ENCODE measurements around the gene COL28A1.

Gene COL28A1

DNA sequence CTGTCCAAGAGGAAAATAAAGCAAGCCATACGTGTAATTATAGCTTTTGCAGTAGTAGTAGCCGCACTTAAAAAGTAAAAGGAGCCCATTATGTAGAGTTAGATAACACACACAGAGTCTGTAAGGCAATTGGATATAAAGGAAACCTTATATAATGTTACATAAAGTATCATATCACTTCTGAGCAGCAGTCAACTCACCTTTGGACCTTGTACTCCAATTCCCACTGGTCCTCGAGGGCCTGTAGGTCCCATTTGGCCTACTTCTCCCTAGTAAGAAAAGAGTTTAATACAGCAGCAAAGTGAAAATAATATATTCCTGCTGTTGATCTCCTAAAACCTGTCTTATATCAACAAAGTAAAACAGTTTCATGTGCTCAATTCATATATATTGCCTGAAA lies 83.6 kb downstream of the COL28A1 start:
- DNase-seq: no peak

DNA sequence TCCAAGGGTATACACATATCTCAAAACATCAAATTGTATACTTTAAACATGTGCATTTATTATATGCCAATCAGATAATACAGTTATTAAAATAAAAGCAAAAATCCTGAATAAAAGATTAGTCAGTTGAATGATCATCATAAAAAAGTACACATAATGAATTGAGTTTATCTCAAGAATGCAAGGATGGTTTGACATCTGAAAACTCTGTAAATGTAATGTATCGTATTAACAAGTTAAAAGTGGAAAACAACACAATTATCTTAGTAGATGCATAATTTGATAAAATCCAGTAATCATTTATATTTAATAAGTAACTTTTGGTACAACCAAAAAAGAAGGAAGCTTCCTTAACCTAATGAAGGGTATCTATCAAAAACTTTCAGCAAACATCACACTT lies 86.6 kb downstream of the COL28A1 start:
- DNase-seq: no peak

DNA sequence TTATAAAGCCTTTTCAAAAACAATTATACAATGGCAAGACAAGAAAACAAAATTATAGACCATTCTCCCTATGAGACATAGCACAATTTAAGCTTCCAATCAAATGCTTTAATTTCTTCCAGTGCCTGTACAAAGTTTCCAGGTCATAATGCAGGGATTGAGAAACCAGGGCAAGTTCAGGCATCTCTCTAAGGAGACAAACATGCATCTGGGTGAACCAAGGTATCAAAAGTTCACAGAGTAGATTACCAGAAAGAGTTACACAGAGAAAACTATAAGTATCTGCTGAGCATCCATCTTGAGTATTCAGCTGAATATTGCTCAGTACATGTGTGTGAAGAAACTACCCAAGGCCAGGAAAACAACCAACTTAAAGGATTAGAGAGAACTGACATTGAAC lies 89.1 kb downstream of the COL28A1 start:
- DNase-seq: no peak

DNA sequence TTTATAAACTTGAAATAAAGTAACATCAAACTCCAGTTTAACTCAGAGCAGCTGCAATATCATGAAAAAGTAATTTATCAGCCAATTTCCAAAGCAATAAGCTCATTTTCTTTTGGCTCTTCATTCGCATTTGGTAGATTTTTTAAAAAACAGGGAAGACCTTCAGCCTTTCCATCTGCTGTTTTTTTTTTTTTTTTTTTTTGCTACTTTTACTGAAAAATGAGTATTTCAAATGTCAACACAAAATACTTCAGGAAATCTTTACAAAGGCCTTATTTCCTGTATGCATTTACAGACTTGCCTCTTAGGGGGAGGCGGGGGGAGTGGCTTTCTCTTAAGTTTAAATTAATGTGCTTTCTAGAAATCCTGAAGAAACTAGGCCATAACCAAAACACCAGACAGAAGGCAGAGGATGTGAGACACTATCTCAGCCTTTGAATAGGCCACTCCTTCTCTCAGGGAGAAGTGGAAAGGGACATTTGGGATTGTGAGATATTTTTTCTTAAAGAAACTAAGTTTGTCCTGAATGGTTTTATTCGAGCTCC lies 91.8 kb downstream of the COL28A1 start:
- no peak for DNase-seq

DNA sequence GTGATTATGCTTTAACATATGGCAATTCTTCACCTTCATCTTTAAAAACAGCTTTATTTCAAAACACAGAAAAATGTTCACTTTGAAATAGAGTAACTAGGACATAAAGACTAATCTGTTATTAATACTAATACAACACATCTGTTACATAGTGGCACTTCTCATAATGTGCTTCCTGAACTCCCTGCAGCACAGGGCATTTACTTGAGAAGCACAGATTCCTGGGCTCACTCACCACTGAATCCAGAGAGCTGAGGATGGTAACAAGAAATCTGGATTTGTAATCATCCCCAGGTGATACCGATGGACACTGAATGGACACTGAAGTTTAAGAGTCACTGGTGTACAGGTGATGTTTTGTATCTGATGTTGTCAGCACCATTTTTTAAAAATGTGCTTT lies 96.1 kb downstream of the COL28A1 start:
- no peak for DNase-seq

DNA sequence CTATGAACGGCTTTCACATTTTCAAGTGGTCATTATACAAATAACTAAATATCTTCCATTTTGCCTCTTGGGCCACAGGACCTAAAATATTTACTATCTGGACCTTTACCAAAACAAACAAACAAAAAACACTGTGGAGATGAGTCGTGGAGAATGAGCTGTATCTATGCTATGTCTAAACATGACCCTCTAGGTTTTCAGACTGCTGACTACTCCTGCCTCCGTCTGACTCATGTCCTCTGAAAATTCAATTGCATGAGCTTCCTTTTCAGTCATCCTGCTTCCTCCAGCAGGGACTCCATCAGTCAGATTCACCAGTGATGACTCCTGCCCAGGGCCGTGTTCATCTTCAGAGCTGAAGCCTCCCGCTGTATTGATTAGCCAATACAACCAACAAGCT lies 96.8 kb downstream of the COL28A1 start:
- DNase-seq: no peak

DNA sequence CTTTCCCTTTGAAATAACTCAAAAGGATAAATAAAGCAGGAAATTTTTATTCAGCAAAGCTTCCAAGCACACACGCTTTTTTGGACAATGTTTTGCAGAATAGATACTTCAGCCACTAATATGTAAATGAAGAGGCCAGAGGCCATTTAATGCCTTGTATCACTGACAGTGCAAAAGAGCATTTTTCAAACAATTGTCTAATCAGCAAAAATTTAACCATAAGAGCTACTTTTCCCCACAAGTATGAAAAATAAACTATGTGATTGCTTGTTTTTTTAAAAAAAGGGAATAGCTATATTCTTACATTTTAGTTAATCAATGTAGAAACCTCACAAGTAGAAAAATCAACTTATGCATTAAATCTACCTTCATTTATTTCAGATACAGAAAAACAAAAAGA lies 99.7 kb downstream of the COL28A1 start:
- no peak for DNase-seq

DNA sequence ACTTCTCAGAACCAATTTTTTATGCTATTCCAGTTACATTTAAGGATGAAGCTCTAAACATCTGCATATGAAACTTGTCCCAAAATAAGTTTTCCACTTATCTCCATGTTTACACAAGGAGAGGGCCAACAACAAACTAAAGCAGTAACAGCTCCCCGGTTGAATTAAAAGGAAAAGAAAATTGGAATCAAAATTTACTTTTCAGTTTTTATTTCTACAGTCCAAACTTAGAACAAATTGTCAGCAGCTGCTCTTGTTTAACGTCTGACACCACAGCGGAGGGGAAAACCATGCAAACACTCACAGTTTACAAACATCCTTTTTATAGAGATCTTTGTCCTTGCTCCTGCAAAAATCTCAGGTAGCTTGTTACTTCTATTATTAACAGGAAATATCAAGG lies 101.3 kb downstream of the COL28A1 start:
- DNase-seq: no peak

DNA sequence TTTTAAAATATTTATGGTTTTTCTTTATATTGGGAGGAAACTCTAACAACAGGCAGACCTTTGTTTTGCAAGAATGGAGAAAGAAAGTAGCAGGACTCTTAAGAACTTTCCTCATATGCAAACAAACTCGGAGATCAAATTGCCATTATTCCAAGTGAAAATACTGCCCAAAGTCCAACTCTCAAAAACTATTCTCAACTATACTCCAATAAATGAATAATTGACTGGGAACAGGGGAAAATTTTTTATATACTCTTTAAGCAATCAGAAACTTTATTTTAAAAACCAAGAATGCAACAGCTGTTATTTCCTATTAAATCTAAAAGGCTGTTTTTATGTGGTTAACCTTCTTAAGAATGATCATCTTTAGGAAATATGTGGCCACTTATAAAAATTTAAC lies 101.9 kb downstream of the COL28A1 start:
- DNase-seq: no peak

DNA sequence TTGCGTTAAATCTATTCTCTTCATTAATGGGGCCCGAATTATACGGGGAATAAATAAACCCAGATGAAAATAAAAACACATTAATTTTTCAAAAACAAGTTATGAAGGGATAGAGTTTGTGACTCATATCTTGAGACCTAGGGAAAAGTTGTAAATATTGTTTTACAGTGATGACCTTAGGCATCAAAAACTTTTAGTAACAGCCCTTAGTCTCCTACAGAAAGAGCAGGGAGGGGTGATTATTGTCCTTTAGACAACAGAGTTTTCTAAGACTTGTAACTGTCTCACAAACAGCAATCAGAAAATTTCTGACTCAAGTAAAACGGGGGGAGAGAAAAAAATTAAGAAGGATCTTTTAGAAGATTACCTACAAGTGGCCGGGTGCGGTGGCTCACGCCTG lies 102.7 kb downstream of the COL28A1 start:
- no peak for DNase-seq

DNA sequence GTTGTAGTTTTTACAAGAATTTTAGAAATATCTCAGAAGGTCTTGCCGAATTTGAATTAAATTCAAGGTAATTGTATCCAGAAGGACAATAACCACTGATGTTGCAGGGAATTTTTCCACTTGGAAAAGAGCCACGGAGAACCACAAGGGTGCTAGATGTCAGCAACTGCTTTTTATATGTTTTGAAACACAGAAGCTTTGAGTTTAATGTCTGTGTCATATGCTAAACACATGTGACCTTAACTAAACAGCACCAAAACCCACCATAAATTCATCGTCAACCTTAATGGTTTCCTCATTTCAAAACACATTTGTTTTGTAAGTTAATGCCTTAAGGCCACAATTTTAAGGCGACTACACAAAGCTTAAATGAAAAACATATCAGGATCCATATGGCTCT lies 106.9 kb downstream of the COL28A1 start:
- no peak for DNase-seq

DNA sequence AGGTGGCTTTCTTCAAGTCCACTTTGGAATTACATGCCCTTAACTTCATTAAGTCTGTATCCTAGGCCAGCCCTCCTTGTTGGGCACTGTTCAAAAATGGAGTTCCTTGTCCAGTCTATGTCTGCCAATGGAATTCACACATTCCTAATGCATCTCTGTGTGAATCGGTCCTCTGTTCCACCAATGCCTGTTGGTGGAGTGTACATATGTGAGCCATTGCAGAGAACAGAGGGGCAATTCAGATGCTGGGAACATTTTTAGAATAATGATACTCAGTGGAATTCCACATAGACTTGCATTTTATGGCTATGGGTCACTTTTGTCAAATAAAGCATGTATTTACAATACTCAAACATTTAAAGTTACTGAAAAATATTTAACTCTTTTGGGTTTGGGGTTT lies 108.3 kb downstream of the COL28A1 start:
- no peak for DNase-seq

DNA sequence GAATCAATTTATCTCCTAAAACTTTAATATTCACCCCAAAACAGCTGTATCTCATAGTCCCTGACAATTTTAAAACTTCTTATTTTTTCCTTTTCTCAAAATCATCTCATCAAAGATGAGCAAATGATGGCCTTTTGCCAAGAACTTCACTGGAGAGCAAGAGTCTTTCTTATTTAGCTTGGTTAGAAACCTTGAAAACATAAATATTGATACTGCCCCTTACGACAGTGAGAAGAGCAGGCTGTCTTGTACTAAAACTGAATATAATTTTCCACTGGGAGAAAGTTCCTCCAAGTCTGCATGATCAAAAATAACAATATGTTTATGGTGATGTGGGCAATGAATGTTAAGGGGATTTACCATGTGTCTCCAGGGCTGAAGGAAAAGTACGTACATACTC lies 109.0 kb downstream of the COL28A1 start:
- DNase-seq: no peak

DNA sequence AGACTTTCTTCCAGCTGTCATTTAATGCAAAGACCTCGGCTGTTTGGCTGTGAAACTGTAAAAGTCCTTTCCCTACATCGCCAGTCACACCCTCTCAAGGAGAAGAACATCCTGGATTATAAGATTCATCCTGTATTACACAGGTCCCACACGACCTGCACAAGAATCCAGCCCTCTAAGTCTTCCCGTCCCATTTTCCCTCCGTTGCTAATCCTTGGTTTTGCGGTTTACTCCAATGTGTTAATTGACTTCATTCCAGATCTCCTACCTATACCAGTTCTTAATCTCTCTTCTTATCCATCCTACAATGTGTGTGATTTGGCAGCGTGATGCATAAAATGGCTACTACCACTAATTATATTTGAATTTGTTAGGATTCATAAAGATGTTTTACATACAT lies 110.4 kb downstream of the COL28A1 start:
- no peak for DNase-seq

DNA sequence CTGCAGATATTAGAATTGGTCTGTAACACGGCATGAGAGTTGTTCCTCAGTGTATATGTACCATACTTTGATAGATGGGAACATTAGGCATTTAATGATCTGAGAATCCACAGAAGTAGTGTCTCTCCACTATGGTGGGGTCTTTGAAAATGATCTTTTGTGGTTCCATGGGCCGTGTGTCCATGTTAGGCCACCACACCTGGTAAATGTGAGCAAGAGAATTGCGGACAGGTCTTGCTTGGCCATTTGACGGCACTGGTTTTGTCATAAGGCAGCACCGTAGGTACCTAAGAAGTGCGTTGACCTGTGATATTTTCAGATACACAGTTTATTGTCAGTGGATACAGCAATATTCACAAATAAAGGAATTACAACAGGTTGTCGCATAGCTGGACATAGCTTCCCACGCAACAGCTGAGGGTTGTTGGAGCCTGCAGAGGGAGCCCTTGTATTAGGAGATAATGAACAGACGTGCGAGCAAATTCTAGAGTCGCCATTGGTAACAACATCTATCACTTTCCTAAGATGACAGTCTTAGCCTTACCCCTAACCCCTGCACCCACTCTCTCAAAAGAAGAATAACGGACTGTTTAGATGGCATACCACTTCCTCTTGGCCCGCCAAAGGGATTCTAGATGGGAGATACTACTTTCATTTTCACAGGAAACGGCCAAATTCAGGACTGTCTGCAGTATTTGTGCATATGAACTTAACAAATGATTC lies 111.4 kb downstream of the COL28A1 start:
- peak; percentile 42 to 50 for DNase-seq

DNA sequence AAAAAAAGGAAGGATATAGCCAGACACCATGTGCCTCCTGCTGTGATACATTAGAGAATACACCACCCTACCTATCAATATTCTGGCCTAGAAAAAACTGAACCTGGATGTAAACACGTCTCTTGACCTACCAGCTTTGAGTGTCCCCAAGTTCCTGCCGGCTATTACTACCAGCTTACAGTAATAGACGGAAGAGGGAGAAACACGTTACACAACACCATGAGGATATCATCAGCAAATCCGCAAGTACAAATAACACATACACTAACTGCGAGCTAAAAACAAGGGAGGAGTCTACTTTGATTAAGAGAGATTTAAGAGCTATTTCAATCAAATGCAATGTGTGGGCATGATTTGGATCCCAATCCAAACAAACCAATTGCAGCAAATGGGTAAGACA lies 113.0 kb downstream of the COL28A1 start:
- no peak for DNase-seq

DNA sequence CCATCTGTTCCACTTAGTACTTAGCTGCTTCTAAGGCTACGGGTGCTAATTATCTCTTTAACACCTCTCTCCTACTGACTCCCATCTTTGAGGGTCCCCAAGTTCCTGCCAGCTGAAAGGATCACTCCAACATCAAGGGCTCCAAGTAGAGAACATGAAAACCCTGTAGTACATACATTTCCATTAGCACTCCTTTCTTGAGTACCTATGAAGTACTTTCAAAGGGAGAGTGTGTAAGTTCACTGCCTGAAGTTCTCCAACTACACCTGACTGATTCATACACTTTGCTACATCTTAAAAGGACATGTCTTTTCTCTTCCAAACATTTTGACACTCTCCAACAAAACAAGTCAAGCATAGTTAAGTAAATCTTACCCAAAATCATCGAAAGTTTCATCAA lies 113.8 kb downstream of the COL28A1 start:
- DNase-seq: no peak

DNA sequence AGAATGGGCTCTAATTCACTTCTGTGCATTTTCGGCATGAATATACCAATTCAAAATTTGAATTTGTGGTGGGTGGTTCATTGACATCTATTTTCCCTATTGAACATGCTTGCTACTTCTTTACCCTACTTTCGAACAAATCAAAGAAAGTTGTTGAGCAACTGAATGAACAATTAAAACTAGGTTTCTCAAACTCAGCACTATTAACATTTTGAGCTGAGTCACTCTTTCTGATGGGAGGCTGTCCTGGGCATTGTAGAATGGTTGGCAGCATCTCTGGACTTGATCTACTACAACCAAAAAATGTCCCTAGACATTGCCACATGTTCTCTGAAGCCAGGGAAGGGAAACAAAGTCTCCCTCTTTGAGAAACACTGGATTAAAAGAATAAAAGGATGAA lies 116.7 kb downstream of the COL28A1 start:
- DNase-seq: no peak

DNA sequence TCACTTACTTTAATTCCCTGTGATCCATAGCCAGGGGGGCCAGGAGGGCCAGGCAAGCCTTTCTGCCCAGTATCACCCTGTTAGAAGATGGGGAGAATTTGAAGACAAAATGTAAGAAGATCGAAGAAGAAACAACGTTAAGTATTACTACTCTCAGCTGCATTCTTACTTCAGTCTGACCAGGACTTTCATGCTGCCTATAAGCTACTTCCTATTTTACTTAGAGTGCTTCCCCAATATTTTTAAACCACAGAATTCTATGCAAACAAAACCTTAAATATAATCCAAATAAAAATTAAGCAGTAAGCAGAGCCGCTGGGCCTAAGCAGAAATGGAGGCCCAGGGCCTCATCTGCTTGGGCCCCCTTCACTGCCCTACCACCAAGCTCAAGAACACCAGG lies 117.8 kb downstream of the COL28A1 start:
- no peak for DNase-seq

DNA sequence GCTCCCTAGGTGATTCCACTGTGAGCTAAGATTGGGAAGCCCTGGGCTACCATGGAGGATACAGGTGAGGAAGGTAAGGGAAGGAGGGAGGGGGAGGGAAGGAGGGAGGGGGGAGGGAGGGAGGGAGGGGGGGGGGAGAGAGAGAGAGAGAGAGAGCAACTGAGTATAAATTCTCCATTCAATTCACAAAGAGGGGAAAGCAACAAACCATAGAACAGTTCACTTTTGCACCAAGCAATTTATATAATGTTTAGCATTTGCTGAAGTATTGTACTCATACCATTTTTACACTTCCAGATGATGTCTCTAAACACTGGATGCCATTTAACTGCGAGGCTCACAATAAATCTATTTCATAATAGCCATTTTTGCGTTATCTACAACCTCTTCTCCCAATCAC lies 118.3 kb downstream of the COL28A1 start:
- no peak for DNase-seq

DNA sequence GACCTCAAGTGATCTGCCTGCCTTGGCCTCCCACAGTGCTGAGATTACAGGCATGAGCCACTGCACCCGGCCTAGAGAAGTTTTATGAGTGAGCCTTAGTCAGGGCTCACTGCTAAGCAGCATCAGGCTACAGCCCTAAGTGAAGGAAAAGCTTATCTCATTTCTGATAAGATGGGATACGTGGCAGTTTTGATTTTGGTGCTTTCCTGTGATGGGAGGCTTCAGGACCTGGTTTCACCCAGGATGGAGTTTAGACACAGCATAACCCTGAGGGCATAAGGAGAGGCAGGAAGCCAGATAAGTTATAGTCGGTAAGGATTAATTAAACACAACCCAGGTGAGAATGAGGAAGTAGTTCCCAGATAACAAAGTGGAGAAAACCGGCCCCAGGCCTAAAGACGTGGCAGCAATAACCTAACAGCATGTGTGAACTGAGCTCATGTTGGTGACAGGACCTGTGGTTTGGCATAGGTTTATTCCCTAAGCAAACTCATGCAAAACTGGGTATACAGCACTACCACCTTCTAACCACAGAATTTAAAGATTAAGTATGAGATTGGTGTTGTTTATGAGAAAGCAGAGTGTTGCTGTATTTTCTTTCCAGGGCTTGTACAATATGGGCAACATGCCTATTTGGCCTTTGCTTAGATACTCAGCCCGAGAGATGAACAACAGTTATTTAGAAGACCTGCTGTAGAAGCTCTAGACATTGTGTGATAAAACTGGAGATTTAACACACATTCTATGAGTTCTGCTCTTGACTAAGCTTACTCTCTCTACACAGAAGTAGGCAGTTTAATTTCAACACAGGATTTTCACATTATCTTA lies 119.4 kb downstream of the COL28A1 start:
- peak in 1 of 2 donors; percentile 17 for DNase-seq

DNA sequence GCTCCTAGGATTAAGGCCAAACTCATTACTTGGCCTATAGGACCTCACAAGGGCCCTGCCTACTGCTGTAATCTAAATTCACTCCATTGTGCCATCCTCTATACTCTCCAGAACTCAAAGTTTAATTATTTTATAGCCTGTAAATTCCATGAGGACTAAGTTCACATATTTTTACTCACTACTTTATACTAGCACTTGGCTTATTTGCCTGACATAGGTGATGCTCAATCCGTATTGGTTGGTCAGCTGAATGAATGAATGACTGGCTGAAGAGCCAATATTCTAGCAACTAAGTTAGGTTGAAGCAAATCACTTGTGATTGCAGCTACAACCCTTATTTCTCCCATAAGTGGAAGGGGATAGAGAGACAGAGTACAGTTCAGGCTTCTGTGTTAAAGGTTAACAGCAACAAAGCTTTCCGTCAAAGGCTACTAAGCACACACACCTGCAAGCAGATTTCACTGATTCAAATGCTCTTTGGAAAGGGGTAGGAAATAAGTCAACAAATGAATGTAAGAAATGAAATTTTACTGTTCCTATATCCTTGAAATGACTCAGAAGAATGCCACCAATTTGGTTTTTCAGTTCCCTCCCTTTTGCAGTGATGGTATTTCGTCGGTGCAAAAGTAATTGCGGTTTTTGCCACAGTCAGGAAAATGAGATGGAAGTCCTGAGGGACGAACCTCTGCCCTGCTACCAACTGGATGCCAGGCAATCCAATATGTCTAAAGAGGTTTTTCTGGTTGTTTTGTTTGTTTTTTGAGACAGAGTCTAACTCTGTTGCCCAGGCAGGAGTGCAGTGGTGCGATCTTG lies 120.7 kb downstream of the COL28A1 start:
- no peak for DNase-seq

DNA sequence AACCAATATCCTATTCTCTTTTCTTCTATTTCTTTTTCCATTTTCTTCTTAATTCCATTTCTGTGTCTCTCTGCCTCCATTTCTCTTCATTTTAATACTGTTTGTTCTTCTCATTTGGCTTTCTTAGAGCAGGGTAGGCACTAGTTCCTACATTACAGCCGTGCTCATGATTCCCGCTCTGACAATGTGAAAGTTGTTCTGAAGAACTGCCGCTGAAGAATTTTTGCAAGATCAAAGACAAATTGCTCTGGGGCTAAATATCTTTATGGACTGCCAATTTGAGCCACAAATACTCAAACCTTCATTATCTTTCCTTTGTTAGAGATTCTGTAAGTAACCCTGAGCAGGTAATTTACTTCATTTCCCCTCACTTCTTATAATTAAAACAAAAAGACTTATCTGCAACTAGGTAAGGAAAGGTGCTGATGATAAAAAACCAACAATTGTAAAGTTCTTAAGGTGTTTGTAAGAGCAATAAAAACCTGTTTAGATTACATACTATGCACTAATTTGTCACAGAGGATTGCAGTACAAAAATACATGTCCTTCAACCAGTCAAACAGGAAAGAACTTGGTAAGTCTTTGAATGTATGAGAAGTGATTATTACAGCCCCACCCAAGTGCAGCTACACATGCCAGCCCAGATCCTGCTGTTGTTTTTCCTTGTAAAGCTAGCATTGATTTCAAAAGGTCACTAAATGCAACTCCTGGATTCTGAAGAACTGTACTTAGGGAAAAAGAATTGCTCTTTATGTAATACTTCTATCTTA lies 127.5 kb downstream of the COL28A1 start:
- DNase-seq: no peak
